Stimulated activated CD4-positive, alpha-beta T cell treated with anti-CD3 and anti-CD28 coated beads, Interleukin-1b, Interleukin-23, amount 100 ng/mL, for 4 hours (primary cell): Measurements from ENCODE around the gene GRIA3.
"Not testable (repeated sequence)": the region's sequence is repeated elsewhere in the genome, so short reads cannot be mapped to it uniquely, and the experiment has no call there.

Source experiments
- DNase-seq, 2 donors: peaks; one replicate each; pipeline ENCODE4 v3.0.0-alpha.2; 2020; ENCODE audit warnings: low read depth in 2 of 2

GRIA3 gene

GRCh38 chrX:123350226-123350625 lies 166.1 kb downstream of the GRIA3 start:
- DNase-seq, result no peak

GRCh38 chrX:123357941-123358340 lies 173.9 kb downstream of the GRIA3 start:
- DNase-seq, result no peak

- no peak for DNase-seq
Observed at GRCh38 chrX:123358457-123358856, 174.4 kb downstream of the GRIA3 start.

GRCh38 chrX:123361371-123361770 lies 177.3 kb downstream of the GRIA3 start:
- DNase-seq, result no peak

- DNase-seq, result not testable (repeated sequence)
Observed at GRCh38 chrX:123386196-123386595, 202.1 kb downstream of the GRIA3 start.

GRCh38 chrX:123392921-123393320 lies 208.8 kb downstream of the GRIA3 start:
- DNase-seq, result no peak

- DNase-seq, result no peak
Observed at GRCh38 chrX:123399709-123400108, 215.6 kb downstream of the GRIA3 start.

- no peak for DNase-seq
Observed at GRCh38 chrX:123405231-123405630, 221.2 kb downstream of the GRIA3 start.

- DNase-seq, result no peak
Observed at GRCh38 chrX:123408821-123409737, 225.0 kb downstream of the GRIA3 start.

GRCh38 chrX:123422875-123423274 lies 238.8 kb downstream of the GRIA3 start:
- no peak for DNase-seq

- DNase-seq, result no peak
Observed at GRCh38 chrX:123424546-123424945, 240.5 kb downstream of the GRIA3 start.

GRCh38 chrX:123425471-123425870 lies 241.4 kb downstream of the GRIA3 start:
- DNase-seq, result no peak

- DNase-seq, result no peak
Observed at GRCh38 chrX:123425904-123426303, 241.8 kb downstream of the GRIA3 start.

GRCh38 chrX:123432361-123433150 lies 248.5 kb downstream of the GRIA3 start:
- no peak for DNase-seq

- no peak for DNase-seq
Observed at GRCh38 chrX:123436512-123437136, 252.5 kb downstream of the GRIA3 start.

GRCh38 chrX:123439926-123440325 lies 255.8 kb downstream of the GRIA3 start:
- not testable (repeated sequence) for DNase-seq

- DNase-seq, result no peak
Observed at GRCh38 chrX:123442764-123443163, 258.7 kb downstream of the GRIA3 start.

GRCh38 chrX:123447506-123447905 lies 263.4 kb downstream of the GRIA3 start:
- DNase-seq, result no peak

GRCh38 chrX:123449335-123449734 lies 265.3 kb downstream of the GRIA3 start:
- no peak for DNase-seq

GRCh38 chrX:123450222-123450621 lies 266.1 kb downstream of the GRIA3 start:
- no peak for DNase-seq

GRCh38 chrX:123454712-123455431 lies 270.8 kb downstream of the GRIA3 start:
- no peak for DNase-seq

GRCh38 chrX:123455693-123456092 lies 271.6 kb downstream of the GRIA3 start:
- no peak for DNase-seq
